ENCODE results near the gene ST3GAL5. TPM values are rescaled to one million over a fixed set of nuclear protein-coding genes. Genes with fewer than 3 reads are reported as not detected.

Gene ST3GAL5
- total and polyA plus RNA-seq, 2 of the 8 experiments (the other 6 are each of a cell fraction or from before 2014, with no cell fraction given), result 1.9 to 4.5 TPM

DNA sequence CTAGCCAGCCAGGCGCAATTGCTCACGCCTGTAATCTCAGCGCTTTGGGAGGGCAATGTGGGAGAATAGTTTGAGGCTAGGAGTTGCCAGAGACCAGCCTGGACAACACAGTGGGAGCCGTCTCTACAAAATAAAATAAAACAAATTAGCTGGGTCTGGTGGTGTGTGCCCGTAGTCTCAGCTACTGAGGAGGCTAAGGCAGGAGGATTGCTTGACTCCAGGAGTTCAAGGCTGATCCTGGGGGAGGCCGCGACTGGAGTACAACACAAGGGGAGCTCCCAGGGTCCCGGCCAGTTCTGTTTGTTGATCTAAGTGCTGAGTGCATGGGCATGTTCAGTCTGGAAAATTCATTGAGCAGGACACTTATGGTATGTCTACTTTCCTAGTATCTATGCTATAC, 2.6 kb downstream of the ST3GAL5 start (continued):
- TF ChIP-seq, protein P1, sequence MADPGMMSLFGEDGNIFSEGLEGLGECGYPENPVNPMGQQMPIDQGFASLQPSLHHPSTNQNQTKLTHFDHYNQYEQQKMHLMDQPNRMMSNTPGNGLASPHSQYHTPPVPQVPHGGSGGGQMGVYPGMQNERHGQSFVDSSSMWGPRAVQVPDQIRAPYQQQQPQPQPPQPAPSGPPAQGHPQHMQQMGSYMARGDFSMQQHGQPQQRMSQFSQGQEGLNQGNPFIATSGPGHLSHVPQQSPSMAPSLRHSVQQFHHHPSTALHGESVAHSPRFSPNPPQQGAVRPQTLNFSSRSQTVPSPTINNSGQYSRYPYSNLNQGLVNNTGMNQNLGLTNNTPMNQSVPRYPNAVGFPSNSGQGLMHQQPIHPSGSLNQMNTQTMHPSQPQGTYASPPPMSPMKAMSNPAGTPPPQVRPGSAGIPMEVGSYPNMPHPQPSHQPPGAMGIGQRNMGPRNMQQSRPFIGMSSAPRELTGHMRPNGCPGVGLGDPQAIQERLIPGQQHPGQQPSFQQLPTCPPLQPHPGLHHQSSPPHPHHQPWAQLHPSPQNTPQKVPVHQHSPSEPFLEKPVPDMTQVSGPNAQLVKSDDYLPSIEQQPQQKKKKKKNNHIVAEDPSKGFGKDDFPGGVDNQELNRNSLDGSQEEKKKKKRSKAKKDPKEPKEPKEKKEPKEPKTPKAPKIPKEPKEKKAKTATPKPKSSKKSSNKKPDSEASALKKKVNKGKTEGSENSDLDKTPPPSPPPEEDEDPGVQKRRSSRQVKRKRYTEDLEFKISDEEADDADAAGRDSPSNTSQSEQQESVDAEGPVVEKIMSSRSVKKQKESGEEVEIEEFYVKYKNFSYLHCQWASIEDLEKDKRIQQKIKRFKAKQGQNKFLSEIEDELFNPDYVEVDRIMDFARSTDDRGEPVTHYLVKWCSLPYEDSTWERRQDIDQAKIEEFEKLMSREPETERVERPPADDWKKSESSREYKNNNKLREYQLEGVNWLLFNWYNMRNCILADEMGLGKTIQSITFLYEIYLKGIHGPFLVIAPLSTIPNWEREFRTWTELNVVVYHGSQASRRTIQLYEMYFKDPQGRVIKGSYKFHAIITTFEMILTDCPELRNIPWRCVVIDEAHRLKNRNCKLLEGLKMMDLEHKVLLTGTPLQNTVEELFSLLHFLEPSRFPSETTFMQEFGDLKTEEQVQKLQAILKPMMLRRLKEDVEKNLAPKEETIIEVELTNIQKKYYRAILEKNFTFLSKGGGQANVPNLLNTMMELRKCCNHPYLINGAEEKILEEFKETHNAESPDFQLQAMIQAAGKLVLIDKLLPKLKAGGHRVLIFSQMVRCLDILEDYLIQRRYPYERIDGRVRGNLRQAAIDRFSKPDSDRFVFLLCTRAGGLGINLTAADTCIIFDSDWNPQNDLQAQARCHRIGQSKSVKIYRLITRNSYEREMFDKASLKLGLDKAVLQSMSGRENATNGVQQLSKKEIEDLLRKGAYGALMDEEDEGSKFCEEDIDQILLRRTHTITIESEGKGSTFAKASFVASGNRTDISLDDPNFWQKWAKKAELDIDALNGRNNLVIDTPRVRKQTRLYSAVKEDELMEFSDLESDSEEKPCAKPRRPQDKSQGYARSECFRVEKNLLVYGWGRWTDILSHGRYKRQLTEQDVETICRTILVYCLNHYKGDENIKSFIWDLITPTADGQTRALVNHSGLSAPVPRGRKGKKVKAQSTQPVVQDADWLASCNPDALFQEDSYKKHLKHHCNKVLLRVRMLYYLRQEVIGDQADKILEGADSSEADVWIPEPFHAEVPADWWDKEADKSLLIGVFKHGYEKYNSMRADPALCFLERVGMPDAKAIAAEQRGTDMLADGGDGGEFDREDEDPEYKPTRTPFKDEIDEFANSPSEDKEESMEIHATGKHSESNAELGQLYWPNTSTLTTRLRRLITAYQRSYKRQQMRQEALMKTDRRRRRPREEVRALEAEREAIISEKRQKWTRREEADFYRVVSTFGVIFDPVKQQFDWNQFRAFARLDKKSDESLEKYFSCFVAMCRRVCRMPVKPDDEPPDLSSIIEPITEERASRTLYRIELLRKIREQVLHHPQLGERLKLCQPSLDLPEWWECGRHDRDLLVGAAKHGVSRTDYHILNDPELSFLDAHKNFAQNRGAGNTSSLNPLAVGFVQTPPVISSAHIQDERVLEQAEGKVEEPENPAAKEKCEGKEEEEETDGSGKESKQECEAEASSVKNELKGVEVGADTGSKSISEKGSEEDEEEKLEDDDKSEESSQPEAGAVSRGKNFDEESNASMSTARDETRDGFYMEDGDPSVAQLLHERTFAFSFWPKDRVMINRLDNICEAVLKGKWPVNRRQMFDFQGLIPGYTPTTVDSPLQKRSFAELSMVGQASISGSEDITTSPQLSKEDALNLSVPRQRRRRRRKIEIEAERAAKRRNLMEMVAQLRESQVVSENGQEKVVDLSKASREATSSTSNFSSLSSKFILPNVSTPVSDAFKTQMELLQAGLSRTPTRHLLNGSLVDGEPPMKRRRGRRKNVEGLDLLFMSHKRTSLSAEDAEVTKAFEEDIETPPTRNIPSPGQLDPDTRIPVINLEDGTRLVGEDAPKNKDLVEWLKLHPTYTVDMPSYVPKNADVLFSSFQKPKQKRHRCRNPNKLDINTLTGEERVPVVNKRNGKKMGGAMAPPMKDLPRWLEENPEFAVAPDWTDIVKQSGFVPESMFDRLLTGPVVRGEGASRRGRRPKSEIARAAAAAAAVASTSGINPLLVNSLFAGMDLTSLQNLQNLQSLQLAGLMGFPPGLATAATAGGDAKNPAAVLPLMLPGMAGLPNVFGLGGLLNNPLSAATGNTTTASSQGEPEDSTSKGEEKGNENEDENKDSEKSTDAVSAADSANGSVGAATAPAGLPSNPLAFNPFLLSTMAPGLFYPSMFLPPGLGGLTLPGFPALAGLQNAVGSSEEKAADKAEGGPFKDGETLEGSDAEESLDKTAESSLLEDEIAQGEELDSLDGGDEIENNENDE (IDR thresholded peaks at IDR 0.05; ENCODE audit: insufficient replicate concordance, low read length), result no peak
- TF ChIP-seq SRF (IDR thresholded peaks at IDR 0.05; ENCODE audit: low read depth, low read length) (no peak), SP2 (IDR thresholded peaks at IDR 0.05; ENCODE audit: low read length) (no peak)

All from H1 (cell line).